Islet precursor cell (in vitro differentiated cells): ENCODE measurements around the gene MARK4.
"Not testable (repeated sequence)": the region's sequence is repeated elsewhere in the genome, so short reads cannot be mapped to it uniquely, and the experiment has no call there.

Experiments used
- DNase-seq: peaks from one replicate; pipeline ENCODE4 v3.0.0-alpha.2; 2018

Gene MARK4

GRCh38 chr19:45307361-45307760, 56.3 kb downstream of the MARK4 start:
- no peak for DNase-seq

GRCh38 chr19:45309322-45309721, 58.3 kb downstream of the MARK4 start:
- not testable (repeated sequence) for DNase-seq

- DNase-seq: peak; percentile 62
Observed at GRCh38 chr19:45311621-45312020, 60.5 kb downstream of the MARK4 start.

GRCh38 chr19:45312285-45312684, 61.2 kb downstream of the MARK4 start:
- DNase-seq: not testable (repeated sequence)

GRCh38 chr19:45314708-45315245, 63.7 kb downstream of the MARK4 start:
- DNase-seq: no peak

GRCh38 chr19:45315304-45315703, 64.2 kb downstream of the MARK4 start:
- DNase-seq: no peak

GRCh38 chr19:45320997-45321775, 70.1 kb downstream of the MARK4 start:
- no peak for DNase-seq

GRCh38 chr19:45321848-45322247, 70.8 kb downstream of the MARK4 start:
- DNase-seq: no peak

- no peak for DNase-seq
Observed at GRCh38 chr19:45322311-45322710, 71.2 kb downstream of the MARK4 start.

GRCh38 chr19:45322744-45323281, 71.7 kb downstream of the MARK4 start, which contains the start of gene CKM:
Gene CKM, minus strand, starts transcription at chr19:45322875. Its CDS starts 3,162 bp downstream, at chr19:45319713.
- DNase-seq: no peak

- DNase-seq: peak; percentile 69
Observed at GRCh38 chr19:45323671-45324081, 72.6 kb downstream of the MARK4 start.

- DNase-seq: no peak
Observed at GRCh38 chr19:45324349-45324907, 73.4 kb downstream of the MARK4 start.

GRCh38 chr19:45327404-45328143, 76.5 kb downstream of the MARK4 start:
- no peak for DNase-seq

GRCh38 chr19:45331411-45331810, 80.3 kb downstream of the MARK4 start:
- no peak for DNase-seq

GRCh38 chr19:45333609-45334303, 82.7 kb downstream of the MARK4 start:
- DNase-seq: no peak

- not testable (repeated sequence) for DNase-seq
Observed at GRCh38 chr19:45334881-45335280, 83.8 kb downstream of the MARK4 start.

GRCh38 chr19:45336696-45337251, 85.7 kb downstream of the MARK4 start:
- no peak for DNase-seq

GRCh38 chr19:45339629-45340028, 88.6 kb downstream of the MARK4 start:
- DNase-seq: no peak

- DNase-seq: peak; percentile 74
Observed at GRCh38 chr19:45340232-45340898, 89.3 kb downstream of the MARK4 start, which contains the start of gene KLC3. Gene KLC3, plus strand, starts transcription at chr19:45340750. Its CDS starts 4,792 bp downstream, at chr19:45345542.

- no peak for DNase-seq
Observed at GRCh38 chr19:45340899-45341453, 89.9 kb downstream of the MARK4 start.

- no peak for DNase-seq
Observed at GRCh38 chr19:45342911-45343310, 91.8 kb downstream of the MARK4 start.
